HG03457 (cell line): ENCODE results near the gene TRIM7.
"Not testable (repeated sequence)": the region's sequence is repeated elsewhere in the genome, so short reads cannot be mapped to it uniquely, and the experiment has no call there.

ENCODE experiments used
- ATAC-seq: cut with Tn5 transposase; IDR thresholded peaks from one replicate; pipeline ENCODE4 v1.9.1; 2021; ENCODE audit warnings: moderate number of reproducible peaks; ENCODE audit not compliant: unreplicated experiment

Gene TRIM7

GRCh38 chr5:181156758-181157157 lies 48.2 kb downstream of the TRIM7 start:
- ATAC-seq: no peak

- ATAC-seq: no peak
Observed at GRCh38 chr5:181153814-181154213, 51.2 kb downstream of the TRIM7 start.

DNA sequence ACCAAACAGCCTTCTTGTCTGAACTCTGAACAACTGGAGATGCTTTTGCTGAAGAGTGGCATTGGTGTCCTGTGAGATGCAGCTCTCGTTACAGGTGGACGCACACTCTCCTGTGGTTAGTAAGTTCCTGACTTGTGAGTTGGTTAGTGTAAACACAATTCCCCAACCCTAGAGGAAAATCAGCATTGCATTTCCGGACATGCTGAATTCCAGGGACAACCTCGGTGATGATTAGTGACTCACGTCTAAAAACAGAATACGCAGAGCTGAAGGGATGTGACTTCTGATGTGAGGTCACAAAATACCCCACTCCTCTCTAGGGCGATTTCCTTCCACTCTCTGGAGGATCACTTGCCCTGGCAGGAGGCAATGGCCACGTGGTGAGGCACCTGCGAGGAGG lies 52.6 kb downstream of the TRIM7 start:
- ATAC-seq: no peak

- no peak for ATAC-seq
Observed at GRCh38 chr5:181151146-181151545, 53.9 kb downstream of the TRIM7 start.

DNA sequence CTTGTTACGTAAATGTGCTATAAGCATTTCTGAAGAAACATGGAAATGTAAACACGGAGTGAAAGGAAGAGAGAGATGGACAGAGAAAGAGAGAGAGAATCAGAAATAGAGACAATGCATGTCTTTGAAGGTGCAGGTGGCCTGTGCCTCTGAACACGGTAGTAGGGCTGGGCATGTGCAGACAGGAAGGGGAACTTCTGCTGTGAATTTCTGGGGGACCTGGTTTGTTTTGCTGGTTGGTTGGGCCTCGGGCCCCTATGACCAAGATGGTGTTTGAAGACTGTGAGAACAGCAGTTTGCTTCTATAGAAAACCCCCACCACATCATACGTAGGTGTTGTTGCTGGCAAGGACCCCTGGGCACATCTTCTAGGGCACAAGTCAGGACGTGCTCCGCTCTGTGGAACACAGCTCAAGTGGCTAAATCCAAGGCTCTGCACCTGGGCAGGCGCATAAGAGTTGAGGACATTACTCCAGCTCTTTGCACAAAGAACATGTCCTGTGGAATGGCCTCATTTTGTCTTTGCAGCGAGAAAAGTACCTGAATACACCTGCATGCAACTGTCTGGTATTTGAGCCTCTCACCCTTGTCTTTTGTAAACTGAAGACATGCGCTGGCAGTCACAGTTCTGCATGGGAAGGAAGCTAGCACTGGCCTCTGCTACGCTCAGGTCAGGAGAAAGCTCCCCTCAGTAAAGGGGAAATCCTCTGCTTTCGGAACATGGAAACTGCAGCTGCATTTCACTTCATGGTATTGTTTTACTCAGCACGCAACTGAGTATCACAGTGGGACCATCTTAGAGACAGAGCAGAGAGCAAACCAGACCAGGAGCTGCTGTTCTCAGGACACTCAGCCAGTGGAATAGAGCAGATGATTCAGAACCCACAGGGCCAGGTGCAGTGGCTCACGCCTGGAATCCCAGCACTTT lies 54.9 kb downstream of the TRIM7 start:
- no peak for ATAC-seq

DNA sequence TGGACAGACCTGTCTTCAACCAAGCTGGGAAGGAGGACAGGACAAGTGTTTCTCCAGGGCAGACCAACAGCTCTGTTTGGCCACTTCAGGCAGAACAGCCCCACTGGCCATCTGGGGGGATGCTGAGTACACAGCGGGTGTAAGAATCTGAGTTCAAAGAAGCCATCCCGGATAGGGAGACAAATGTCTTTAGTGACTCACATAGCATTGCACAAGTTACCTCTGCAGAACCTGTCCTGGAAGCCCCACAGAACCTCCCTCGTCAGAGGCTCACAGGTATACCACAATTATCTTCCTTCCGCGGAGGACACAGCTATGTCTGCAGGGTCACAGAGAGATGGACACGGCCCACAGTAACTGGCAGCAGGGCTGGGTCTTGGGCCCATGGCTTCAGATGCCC lies 55.6 kb downstream of the TRIM7 start:
- no peak for ATAC-seq

GRCh38 chr5:181146927-181147636 lies 57.9 kb downstream of the TRIM7 start, which contains the start of gene OR2V2:
Gene OR2V2 (plus strand): TSS chr5:181147586. CDS start chr5:181154943, 7,357 bp downstream.
- ATAC-seq: not testable (repeated sequence)

- ATAC-seq: no peak
Observed at GRCh38 chr5:181145133-181145532, 59.9 kb downstream of the TRIM7 start.
